H1 (cell line): ENCODE results near the gene KIF21A. TPM values are rescaled to one million over a fixed set of nuclear protein-coding genes. Genes with fewer than 3 reads are reported as not detected.

Experiments
- CTCF ChIA-PET: fragments of 300-600 bp; sonication (Branson Sonifier 250); formaldehyde crosslinking; loops from one replicate; lab custom pipeline; 2021; ENCODE audit not compliant: partially characterized antibody; lab: Charles Lee
- POLR2A ChIA-PET: fragments of 300-600 bp; sonication (Branson Sonifier 250); formaldehyde crosslinking; loops from one replicate; lab custom pipeline; 2021; ENCODE audit warnings: inconsistent platforms; ENCODE audit not compliant: partially characterized antibody; lab: Charles Lee
- DNase-seq, 2 experiments: peaks; one replicate each; pipeline versions ENCODE4 v3.0.0 to v3.0.0-alpha.2; 2010 to 2022; ENCODE audit warnings: low spot score in 2 of 2, low read depth in 1 of 2, mixed read lengths in 1 of 2
- FAIRE-seq: peaks from 2 replicates; lab custom pipeline; 2011; peaks lifted over from hg19 to GRCh38; lab: Jason Lieb, UNC
- H2AFZ ChIP-seq: 2 replicates; pipeline ENCODE4 v1.8.1; 2012; ENCODE audit warnings: low read length, inconsistent platforms
- H2AK5ac ChIP-seq: 2 replicates; pipeline ENCODE4 v1.6.1; 2013; ENCODE audit warnings: low read depth, low read length
- H2BK120ac ChIP-seq: replicated peaks from 2 replicates; pipeline ENCODE3; 2013; ENCODE audit warnings: low read depth, low read length, inconsistent platforms
- H2BK12ac ChIP-seq: 2 replicates; pipeline ENCODE4 v1.6.1; 2013; ENCODE audit warnings: low read depth, low read length
- H2BK15ac ChIP-seq: 2 replicates; pipeline ENCODE4 v1.6.1; 2013; ENCODE audit warnings: low read length
- H2BK20ac ChIP-seq: 2 replicates; pipeline ENCODE4 v1.6.1; 2013; ENCODE audit warnings: low read length
- H2BK5ac ChIP-seq: 2 replicates; pipeline ENCODE4 v1.6.1; 2013; ENCODE audit warnings: low read depth, low read length
- H3K14ac ChIP-seq: 2 replicates; pipeline ENCODE4 v1.6.1; 2013; ENCODE audit warnings: inconsistent platforms; ENCODE audit not compliant: insufficient read length
- H3K18ac ChIP-seq: 2 replicates; pipeline ENCODE4 v1.6.1; 2013; ENCODE audit warnings: low read length; ENCODE audit errors: extremely low read depth
- H3K23ac ChIP-seq: 2 replicates; pipeline ENCODE4 v1.6.1; 2013; ENCODE audit warnings: inconsistent platforms; ENCODE audit not compliant: insufficient read length
- H3K23me2 ChIP-seq: 2 replicates; pipeline ENCODE4 v1.6.1; 2013; ENCODE audit warnings: low read depth, low read length
- H3K27ac ChIP-seq: 2 replicates; pipeline ENCODE4 v1.6.1; 2011; ENCODE audit warnings: low read depth, low read length, inconsistent platforms
- H3K27me3 ChIP-seq, 4 experiments: replicated peaks in 1 of 4; 1 replicate in 1 of 4; 2 replicates in 3 of 4; pipeline versions ENCODE4 v1.6.1 to v1.8.1; 2011 to 2013; ENCODE audit warnings: low read length in 3 of 4, mild to moderate bottlenecking in 3 of 4, inconsistent platforms in 2 of 4, mixed read lengths in 2 of 4, moderate library complexity in 1 of 4; ENCODE audit not compliant: control insufficient read depth in 3 of 4, insufficient read depth in 3 of 4; ENCODE audit errors: extremely low read depth in 1 of 4
- H3K36me3 ChIP-seq, 4 experiments: 2 replicates each; pipeline versions ENCODE4 v1.6.1 to v1.8.1; 2011 to 2013; ENCODE audit warnings: mild to moderate bottlenecking in 4 of 4, low read length in 3 of 4, moderate library complexity in 2 of 4, control low read depth in 1 of 4, inconsistent platforms in 1 of 4; ENCODE audit not compliant: insufficient read depth in 4 of 4, control insufficient read depth in 2 of 4
- H3K4ac ChIP-seq: replicated peaks from 2 replicates; pipeline ENCODE3; 2013; ENCODE audit warnings: low read length, low read depth, mixed read lengths, inconsistent platforms; ENCODE audit not compliant: insufficient read length
- H3K4me1 ChIP-seq, 4 experiments: replicated peaks in 1 of 4; 1 replicate in 1 of 4; 2 replicates in 3 of 4; pipeline versions ENCODE4 v1.6.1 to v1.8.1; 2011 to 2013; ENCODE audit warnings: low read length in 3 of 4, inconsistent platforms in 2 of 4, mixed read lengths in 1 of 4; ENCODE audit not compliant: insufficient read depth in 4 of 4, control insufficient read depth in 3 of 4
- H3K4me2 ChIP-seq, 2 experiments: 2 replicates each; pipeline versions ENCODE4 v1.6.1 to v1.8.1; 2011 to 2013; ENCODE audit warnings: low read depth in 2 of 2, low read length in 2 of 2, control low read depth in 1 of 2, inconsistent platforms in 1 of 2, mild to moderate bottlenecking in 1 of 2; ENCODE audit not compliant: insufficient read depth in 1 of 2
- H3K4me3 ChIP-seq, 4 experiments: fragments of 200-600, 300-600 bp in 1 of 4; sonication (generic), shearing (Covaris generic), sonication (Bioruptor Twin) in 1 of 4; 2 replicates each; pipeline versions ENCODE4 v1.5.1 to v1.8.1; 2011 to 2016; ENCODE audit warnings: low read length in 4 of 4, low read depth in 3 of 4, control low read depth in 2 of 4, inconsistent platforms in 2 of 4, mild to moderate bottlenecking in 2 of 4, mixed read lengths in 1 of 4, moderate library complexity in 1 of 4; ENCODE audit not compliant: insufficient read depth in 2 of 4; ENCODE audit errors: extremely low read depth in 1 of 4
- H3K56ac ChIP-seq: replicated peaks from 2 replicates; pipeline ENCODE3; 2013; ENCODE audit warnings: low read depth, mild to moderate bottlenecking, mixed read lengths, low read length, inconsistent platforms; ENCODE audit not compliant: insufficient read length
- H3K79me1 ChIP-seq: 2 replicates; pipeline ENCODE4 v1.6.1; 2013; ENCODE audit warnings: low read depth, low read length, control low read depth
- H3K79me2 ChIP-seq, 2 experiments: 2 replicates each; pipeline versions ENCODE4 v1.6.1 to v1.8.1; 2012 to 2013; ENCODE audit warnings: low read length in 2 of 2, mild to moderate bottlenecking in 2 of 2, inconsistent platforms in 1 of 2; ENCODE audit not compliant: insufficient read depth in 2 of 2, control insufficient read depth in 1 of 2
- H3K9ac ChIP-seq, 4 experiments: replicated peaks in 1 of 4; 1 replicate in 1 of 4; 2 replicates in 3 of 4; pipeline versions ENCODE4 v1.6.1 to v1.8.1; 2011 to 2013; ENCODE audit warnings: low read depth in 3 of 4, low read length in 3 of 4, control low read depth in 2 of 4, mild to moderate bottlenecking in 2 of 4, moderate library complexity in 2 of 4, inconsistent platforms in 1 of 4; ENCODE audit errors: extremely low read depth in 1 of 4
- H3K9me3 ChIP-seq, 2 experiments: 2 replicates each; pipeline versions ENCODE4 v1.6.1 to v1.8.1; 2012 to 2013; ENCODE audit warnings: mild to moderate bottlenecking in 2 of 2, moderate library complexity in 2 of 2, control low read depth in 1 of 2, inconsistent platforms in 1 of 2, low read depth in 1 of 2, low read length in 1 of 2, mixed read lengths in 1 of 2; ENCODE audit not compliant: insufficient read depth in 2 of 2
- H4K20me1 ChIP-seq, 2 experiments: replicated peaks in 1 of 2; 2 replicates each; pipeline versions ENCODE3 to v1.8.1; 2011 to 2013; ENCODE audit warnings: inconsistent platforms in 2 of 2, low read length in 2 of 2, mild to moderate bottlenecking in 1 of 2; ENCODE audit not compliant: insufficient read depth in 2 of 2, control insufficient read depth in 1 of 2
- H4K5ac ChIP-seq: 2 replicates; pipeline ENCODE4 v1.6.1; 2013; ENCODE audit warnings: low read length, low read depth, mixed read lengths, inconsistent platforms; ENCODE audit not compliant: insufficient read length
- H4K8ac ChIP-seq: 2 replicates; pipeline ENCODE4 v1.8.0; 2013; ENCODE audit warnings: mild to moderate bottlenecking, moderate library complexity, low read length, inconsistent platforms; ENCODE audit not compliant: insufficient read depth; ENCODE audit errors: extremely low read depth
- H4K91ac ChIP-seq: replicated peaks from 2 replicates; pipeline ENCODE3; 2013; ENCODE audit warnings: low read length, mixed read lengths, inconsistent platforms; ENCODE audit not compliant: insufficient read length
- CHD1 ChIP-seq: IDR thresholded peaks from 2 replicates; pipeline ENCODE4 v1.6.1; 2012; ENCODE audit warnings: low read depth, low read length, improper control_type of control experiment
- EP300 ChIP-seq, 2 experiments: IDR thresholded peaks; 1 replicate in 1 of 2; 2 replicates in 1 of 2; pipeline ENCODE4 v1.6.1; 2011 to 2012; ENCODE audit warnings: low read depth in 2 of 2, low read length in 2 of 2, mild to moderate bottlenecking in 2 of 2, borderline replicate concordance in 1 of 2, inconsistent platforms in 1 of 2, moderate library complexity in 1 of 2
- HDAC2 ChIP-seq, 2 experiments: fragments of 300-600 bp in 1 of 2; sonication (generic) in 1 of 2; IDR thresholded peaks; 2 replicates each; pipeline ENCODE4 v1.6.1; 2011 to 2012; ENCODE audit warnings: low read depth in 2 of 2, low read length in 2 of 2, mild to moderate bottlenecking in 2 of 2, moderate library complexity in 2 of 2, borderline replicate concordance in 1 of 2, inconsistent platforms in 1 of 2
- WGBS, 2 experiments: shearing (Covaris generic) in 1 of 2; methylation state at CpG; one replicate each; pipeline versions ENCODE4 v1.1.6 to v1.1.7; 2013 to 2015; ENCODE audit warnings: low lambda C conversion rate in 2 of 2, mixed read lengths in 2 of 2, inconsistent platforms in 1 of 2, low coverage in 1 of 2, missing lambda C conversion rate in 1 of 2; ENCODE audit not compliant: insufficient replicate concordance in 2 of 2, insufficient coverage in 1 of 2, insufficient read length in 1 of 2; ENCODE audit errors: extremely low coverage in 1 of 2, missing lambda C conversion rate in 1 of 2; 5-methylcytosine and 5-hydroxymethylcytosine counted together
- polyA plus RNA-seq, 7 experiments: library from polyadenylated mRNA; depleted of rRNA in 3 of 7; stranded (reverse) in 5 of 7; unstranded in 2 of 7; fragments of >200 nt in 5 of 7; fragments of 200-250 nt in 2 of 7; gene quantifications; 1 replicate in 5 of 7; 2 replicates in 1 of 7; 4 replicates in 1 of 7; pipeline versions ENCODE4 v1.2.1 to v1.2.3, GENCODE V29; 2011 to 2013; ENCODE audit warnings: missing spikeins in 2 of 7, mixed read lengths in 2 of 7
- total RNA-seq: library from RNA; stranded (reverse); fragmentation: NEBNext Ultra II Directional; extraction: Animal tissue kit (Norgen Biotek cat#: 25700); gene quantifications from 2 replicates; pipeline ENCODE4 v1.2.1, GENCODE V29; 2021

KIF21A gene
- total and polyA plus RNA-seq, 2 of the 8 experiments (the other 6 are each of a cell fraction or from before 2014, with no cell fraction given) = 10.0 to 26.0 TPM

GRCh38 chr12:39383114-39383513 lies 59.8 kb downstream of the KIF21A start:
- Histone ChIP-seq H3K4me1 (no peaks in the 10 kb centered on the region), H3K23ac (no peak overlapping the region), H3K27ac (no peak overlapping the region), H2BK12ac (no peak overlapping the region), H2BK20ac (no peak overlapping the region), H2BK15ac (no peak overlapping the region), H3K79me2 (peaks cover 0 to 4% of the 10 kb centered on the region in 2 experiments; a peak in 1 of 4 replicates), H4K8ac (no peak overlapping the region), H2AK5ac (no peak overlapping the region), H3K4me3 (no peak overlapping the region), H3K36me3 (no peaks in the 10 kb centered on the region), H2BK5ac (no peak overlapping the region), H3K56ac (no peak overlapping the region), H3K27me3 (no peaks in the 10 kb centered on the region), H3K4ac (no peak overlapping the region), H4K91ac (no peak overlapping the region), H4K5ac (no peak overlapping the region), H2BK120ac (no peak overlapping the region), H3K9ac (no peak overlapping the region), H3K23me2 (no peaks in the 10 kb centered on the region), H3K14ac (no peak overlapping the region), H4K20me1 (peaks cover 0 to 2% of the 10 kb centered on the region in 2 experiments), H3K4me2 (no peak overlapping the region), H3K79me1 (no peaks in the 10 kb centered on the region; the same call in 1 of the 2 replicates), H2AFZ (no peak overlapping the region), H3K9me3 (no peaks in the 10 kb centered on the region), H3K18ac (no peak overlapping the region)
- DNase-seq (no peak), FAIRE-seq (no peak)
- CTCF ChIA-PET = interaction anchor here (1.8 kb wide), 1 partner anchor 7 kb away, joined by 6 read pairs; no protein-coding TSS in a partner anchor
- POLR2A ChIA-PET = interaction anchor here (0.9 kb wide), 1 partner anchor 10 kb away, joined by 4 read pairs; no protein-coding TSS in a partner anchor
- TF ChIP-seq CHD1 (no peak), HDAC2 (IDR thresholded peaks at IDR 0.05; ENCODE audit: borderline replicate concordance in 1 of 2, low read depth in 2 of 2, low read length in 2 of 2) (no peak), EP300 (IDR thresholded peaks at IDR 0.05; ENCODE audit: borderline replicate concordance in 1 of 2, low read depth in 2 of 2, low read length in 2 of 2) (no peak)
- WGBS, 2 experiments = 90% methylated on average over 2 of the region's 2 CpGs; no CpG with 5 or more reads in 1 of the 2 experiments
